Measurements from ENCODE around the gene NHSL2.
A peak's percentile ranks its signal among the peaks of the same experiment; 100 is the strongest.

The NHSL2 gene

DNA sequence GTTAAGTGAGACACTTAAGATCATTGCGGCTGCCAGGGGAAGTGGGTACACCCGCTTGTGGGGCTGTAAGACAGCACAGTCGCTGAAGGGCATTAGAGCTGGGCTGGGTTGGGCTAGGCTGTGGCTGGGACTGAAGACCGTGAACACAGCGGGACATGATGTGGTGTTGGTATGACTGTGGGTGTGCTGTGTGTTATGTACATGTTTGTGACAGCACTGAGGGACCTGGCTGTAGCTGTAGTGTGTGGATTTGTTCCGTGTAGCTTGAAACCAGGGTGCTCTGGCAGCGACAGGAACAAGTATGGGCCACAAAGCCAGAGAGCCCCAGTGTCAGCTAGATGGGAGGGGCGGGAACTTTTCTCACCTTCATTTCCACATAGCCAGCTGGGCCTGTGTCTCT lies 82.1 kb downstream of the NHSL2 start:
- DNase-seq, result no peak

DNA sequence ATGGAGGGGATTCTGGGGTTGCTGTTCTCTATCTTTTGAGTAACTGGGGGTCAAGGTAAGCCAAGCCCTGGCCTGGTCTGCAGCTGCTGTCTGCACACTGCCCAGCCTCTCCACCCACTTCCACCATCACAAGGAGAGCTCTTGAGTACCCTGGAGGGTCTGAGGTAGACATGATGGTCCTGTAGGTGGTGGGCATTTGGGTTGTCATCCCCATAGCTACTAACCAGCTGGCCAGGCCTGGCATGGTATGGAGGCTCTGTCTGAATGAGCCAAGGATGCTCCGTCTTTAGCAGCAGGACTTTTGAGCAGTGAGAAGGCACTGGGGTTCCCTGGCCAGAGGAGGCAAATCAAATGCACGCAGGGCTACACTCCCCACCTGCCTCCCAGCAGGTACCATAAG lies 82.7 kb downstream of the NHSL2 start:
- no peak for DNase-seq

- peak; percentile 38 for DNase-seq
Observed at GRCh38 chrX:71994601-71995000, 84.0 kb downstream of the NHSL2 start.

GRCh38 chrX:71995122-71995521 lies 84.5 kb downstream of the NHSL2 start:
- no peak for DNase-seq

GRCh38 chrX:71996136-71996535 lies 85.5 kb downstream of the NHSL2 start:
- DNase-seq, result no peak

DNA sequence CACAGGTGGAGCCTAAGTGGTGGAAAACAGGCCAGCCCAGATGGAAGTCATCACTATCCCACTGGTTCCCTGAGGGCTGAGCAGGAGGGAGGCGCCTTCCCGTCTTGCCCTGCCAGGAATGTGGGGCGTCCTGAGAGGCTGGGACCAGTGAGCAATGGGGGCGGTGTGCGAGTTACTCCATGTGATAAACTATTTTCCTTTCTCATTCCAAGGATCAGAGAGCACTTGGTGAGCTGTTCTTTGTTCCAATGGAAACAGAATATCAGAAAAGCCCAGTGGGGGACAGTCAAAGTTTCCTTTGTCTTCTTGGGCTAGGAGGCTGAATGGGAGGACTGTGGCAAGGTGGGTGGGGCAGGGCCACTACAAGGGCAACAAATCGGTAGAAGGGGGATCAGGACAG lies 86.2 kb downstream of the NHSL2 start:
- peak; percentile 66 for DNase-seq

GRCh38 chrX:71997320-71997719 lies 86.7 kb downstream of the NHSL2 start:
- peak; percentile 16 for DNase-seq

DNA sequence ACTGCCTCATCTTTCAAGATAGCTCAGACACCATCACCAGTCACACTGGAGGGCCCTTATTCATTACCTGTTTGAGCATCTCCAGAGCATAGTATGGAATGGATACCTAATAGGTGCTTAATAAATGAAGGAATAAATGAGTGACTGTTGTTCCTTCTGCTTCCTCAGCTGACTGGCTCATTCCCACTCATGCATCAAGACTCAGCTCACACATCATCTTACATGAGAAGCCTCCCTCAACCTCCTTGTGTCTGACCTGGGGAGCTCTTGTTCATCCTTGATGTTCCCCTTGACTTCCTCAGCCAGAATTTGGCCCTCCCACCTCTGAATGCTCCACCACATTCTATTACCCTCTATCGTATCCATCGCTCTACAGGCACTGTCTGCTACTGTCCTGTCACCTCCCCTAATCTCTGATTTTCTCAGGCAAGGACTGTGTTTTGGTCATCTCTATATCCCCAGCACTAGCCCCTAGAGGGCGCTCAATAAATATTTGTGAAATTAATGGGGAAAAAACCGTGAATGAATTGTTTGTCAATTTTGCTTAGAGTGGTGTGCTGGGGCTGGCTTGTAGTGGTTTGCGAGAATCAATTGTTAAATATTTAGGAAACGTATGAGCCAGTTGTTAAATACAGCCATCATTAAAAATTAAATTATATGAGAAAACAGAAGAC lies 88.3 kb downstream of the NHSL2 start:
- peak; percentile 14 for DNase-seq

- DNase-seq, result no peak
Observed at GRCh38 chrX:71999535-71999934, 88.9 kb downstream of the NHSL2 start.

- DNase-seq, result no peak
Observed at GRCh38 chrX:72001471-72001870, 90.8 kb downstream of the NHSL2 start.

DNA sequence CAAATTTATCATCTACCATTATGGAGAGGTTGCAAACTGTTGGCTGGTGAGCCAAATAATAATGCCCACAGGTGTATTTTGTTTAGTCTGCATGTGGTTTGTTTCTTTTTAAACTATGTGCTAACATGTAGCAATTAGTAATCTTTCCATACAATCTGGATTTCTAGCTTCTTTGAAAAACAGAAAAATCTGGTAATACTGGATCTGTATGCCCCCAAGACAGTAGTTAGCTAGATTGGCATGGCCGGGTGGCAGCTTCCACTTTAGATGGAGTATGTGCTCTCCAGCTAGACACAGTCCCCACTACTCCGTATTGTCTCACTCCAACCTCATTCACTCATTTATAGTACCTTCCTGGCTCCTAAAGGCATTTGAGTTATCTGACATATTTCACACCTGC lies 91.3 kb downstream of the NHSL2 start:
- no peak for DNase-seq

DNA sequence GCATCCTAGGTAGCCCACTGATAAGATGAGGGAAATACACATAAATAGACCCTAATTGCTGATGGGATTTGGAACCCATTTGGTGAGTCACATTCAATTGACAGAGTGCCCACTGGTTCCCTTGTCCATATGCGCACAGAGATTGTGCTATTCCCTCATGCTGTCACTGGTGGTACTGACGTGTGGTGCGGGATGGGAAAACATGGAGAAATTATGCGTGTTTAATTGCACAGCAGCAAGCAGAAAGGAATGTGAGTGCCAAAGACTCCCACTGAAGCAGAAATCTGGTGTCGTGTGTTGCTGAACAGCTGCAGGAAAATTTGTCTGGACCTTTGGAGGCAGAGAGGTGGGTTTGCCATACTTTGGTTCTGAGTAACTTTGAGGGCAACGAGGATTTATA lies 92.2 kb downstream of the NHSL2 start:
- peak; percentile 49 for DNase-seq

DNA sequence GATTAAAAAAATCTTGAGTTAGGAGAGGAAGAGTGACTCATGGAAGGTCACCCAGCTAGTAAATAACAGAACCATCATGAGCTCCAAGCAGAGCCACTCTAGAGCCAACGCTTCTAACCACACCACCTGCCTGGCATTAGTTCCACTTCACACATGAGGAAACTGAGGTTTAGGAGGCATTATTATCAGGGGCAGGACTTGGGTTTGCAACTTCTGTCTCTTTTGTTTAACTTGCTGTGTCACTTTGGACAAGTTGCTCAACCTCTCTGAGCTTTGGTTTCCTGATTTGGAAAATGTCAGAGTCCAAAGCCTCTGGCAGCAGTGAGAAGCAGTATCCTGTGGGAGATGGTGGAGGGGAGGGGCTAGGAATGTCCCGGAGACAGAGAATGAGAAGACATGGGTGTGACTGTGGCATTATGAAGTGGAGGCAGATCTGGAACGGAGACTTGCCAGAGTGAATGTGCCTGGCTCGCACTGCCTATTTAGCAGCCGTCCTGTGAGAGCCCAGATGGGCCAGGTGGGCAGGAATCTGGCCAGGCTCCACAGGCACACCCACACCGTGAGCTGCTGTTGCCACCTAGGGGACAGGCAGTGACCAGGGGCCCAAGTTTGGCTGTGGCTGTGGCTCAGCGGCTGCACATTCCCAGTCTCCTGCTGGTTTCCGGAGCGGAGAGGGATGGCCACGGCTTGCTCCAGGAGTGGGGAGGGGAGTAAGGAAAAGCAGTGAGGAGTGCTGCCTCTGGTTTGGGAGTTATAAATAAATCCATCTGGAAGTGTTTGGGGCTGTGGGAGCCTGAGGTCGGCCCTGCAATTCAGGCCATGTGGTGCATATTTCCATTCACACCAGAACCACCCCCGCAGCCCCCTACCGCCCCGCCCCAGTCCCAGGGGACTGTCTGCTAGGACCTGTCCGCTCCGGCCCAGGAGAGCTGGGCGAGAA lies 93.4 kb downstream of the NHSL2 start:
- DNase-seq, result peak; percentile 85

DNA sequence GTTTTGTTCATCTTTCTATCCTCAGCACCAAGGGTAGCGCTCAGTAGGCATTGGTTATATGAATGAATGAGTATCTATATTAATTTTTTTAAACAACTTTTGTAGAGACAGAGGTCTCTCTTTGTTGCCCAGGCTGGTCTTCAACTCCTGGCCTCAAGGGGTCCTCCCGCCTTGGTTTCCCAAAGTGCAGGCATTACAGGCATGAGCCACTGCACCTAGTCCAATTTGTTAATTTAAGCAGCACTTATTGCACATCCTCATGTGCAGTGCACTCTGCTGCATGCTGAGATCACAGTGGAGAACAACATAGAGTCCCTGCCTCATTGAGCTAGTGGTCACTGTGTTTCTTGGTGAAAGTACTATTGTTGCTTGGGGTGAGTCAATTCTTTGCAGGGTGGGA lies 94.4 kb downstream of the NHSL2 start:
- no peak for DNase-seq

DNA sequence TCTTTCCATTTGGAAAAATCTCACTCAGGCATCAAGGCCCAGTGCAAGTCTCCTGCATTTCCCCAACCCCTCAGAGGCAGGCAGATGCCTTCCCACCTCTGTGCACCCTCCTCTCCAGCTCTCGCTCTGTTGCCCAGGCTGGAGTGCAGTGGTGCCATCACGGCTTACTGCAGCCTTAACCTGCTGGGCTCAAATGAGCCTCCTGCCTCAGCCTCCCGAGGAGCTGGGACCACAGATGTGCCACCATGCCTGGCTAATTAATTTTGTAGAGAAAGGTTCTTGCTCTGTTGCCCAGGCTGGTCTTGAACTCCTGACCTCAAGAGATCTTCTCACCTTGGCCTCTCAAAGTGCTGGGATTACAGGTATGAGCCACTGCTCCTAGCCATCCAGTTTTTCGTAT lies 95.8 kb downstream of the NHSL2 start:
- DNase-seq, result no peak

DNA sequence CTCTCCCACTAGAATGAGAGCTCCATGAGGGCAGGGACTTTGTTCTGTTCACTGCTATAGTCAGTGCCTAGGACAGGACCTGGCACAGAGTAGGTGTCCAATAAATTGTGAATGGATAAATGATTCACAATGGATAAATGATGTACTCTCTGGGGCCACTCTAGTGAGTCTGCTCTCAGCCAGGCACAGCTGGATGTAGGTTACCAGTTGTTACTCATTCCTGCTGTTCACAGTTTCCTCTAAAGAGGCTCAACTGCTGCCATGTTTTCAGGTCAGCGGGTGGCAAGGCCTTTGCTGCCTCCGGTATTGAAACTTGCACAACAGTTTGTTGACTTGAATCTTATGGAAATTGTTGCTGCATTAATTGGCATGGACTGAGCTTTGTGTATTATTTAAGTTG lies 99.1 kb downstream of the NHSL2 start:
- DNase-seq, result no peak

- no peak for DNase-seq
Observed at GRCh38 chrX:72011734-72012133, 101.1 kb downstream of the NHSL2 start.

GRCh38 chrX:72015383-72015782 lies 104.7 kb downstream of the NHSL2 start:
- no peak for DNase-seq

GRCh38 chrX:72016881-72017783 lies 106.5 kb downstream of the NHSL2 start:
- DNase-seq, result no peak

DNA sequence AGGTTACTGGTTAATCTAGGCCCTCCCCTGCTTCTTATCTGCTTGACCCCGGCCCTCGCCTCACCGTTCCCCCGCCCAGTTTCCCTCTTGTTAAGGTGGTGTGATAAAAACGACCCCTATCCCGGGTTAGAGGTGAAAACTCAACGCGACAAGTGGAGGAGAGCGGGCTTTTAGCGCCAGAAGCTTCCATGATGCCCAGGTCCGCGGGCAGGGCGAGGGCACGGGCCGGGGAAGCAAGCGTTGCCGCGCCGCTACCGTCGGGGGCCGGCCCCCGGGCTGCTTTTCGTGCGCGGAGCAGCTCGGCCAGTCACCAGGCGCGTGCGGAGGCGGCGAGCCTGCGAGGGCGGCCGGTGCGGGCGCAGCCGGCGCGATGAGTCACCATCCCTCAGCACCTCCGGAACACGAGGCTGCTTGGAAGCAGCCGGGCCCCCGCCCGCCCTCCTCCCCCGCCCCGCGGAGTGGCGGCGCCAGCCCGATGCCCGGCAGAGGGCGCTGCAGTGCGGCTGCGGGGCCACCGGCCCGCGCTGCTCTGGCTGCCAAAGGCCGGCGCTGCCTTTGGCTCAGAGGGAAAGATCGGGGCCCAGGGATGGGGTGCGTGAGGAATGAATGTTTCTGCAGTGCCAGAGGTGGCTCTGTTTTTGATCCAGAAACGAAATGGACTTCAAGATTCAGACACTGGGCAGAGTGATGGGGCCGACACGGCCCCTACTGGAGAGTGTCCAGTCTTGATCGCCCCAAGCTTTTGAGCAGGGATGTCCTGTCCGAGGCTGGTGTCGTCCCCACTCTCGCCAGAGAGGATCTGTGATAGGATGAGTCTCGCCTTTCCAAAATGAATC lies 107.8 kb downstream of the NHSL2 start:
- peak; percentile 87 for DNase-seq

DNA sequence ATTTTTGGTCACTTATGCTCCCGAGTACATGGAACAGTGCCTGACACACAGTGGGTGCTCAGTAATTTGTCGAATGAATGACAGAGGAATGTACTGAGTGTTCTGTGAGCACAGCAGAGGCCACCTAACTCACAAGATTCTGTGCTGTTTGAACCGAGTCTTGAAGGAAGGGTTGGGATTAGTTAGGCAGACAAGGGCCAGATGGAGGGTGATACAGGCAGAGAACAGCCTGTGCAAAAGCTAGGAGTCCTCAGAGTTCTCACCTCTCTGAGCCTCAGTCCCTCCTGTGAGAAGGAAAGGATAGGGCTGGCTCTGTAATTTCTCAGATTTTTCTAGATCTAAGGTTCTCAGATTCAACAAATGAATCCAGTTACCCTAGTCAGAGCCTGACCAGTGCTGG lies 108.8 kb downstream of the NHSL2 start:
- no peak for DNase-seq

DNA sequence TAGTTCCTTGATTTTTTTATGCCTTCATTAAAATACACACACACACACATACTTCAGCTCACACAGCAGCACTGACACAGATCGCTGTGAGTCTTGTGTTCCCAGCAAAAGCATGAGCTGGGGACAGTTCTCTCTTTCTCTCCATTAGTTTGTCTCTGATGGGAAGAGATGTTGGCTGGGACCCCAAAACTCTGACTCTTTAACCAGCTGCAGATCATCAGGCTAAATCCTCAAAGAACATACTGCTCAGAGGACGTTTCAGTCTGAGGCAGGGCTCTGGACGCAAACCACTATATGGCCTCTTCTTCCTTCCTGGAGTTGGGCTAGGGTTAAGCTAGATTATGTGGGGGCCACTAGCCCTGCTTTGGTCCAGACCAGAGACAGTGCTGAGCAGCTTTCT lies 109.6 kb downstream of the NHSL2 start:
- DNase-seq, result no peak
